ENCODE data around the gene GCK.

GCK gene

GRCh38 chr7:44218418-44219201 is 29.4 kb upstream of the GCK start:
- no peak for DNase-seq (ENCODE audit: low spot score)

GRCh38 chr7:44217852-44218402 is 28.7 kb upstream of the GCK start:
- no peak for DNase-seq (ENCODE audit: low spot score)
- in situ Hi-C loops (cut with MboI; ENCODE audit: low pct_unique_long_range_greater_than_20kb, low sequenced_read_pairs, unreplicated experiment): no loop called here
- TF ChIP-seq, protein P1, sequence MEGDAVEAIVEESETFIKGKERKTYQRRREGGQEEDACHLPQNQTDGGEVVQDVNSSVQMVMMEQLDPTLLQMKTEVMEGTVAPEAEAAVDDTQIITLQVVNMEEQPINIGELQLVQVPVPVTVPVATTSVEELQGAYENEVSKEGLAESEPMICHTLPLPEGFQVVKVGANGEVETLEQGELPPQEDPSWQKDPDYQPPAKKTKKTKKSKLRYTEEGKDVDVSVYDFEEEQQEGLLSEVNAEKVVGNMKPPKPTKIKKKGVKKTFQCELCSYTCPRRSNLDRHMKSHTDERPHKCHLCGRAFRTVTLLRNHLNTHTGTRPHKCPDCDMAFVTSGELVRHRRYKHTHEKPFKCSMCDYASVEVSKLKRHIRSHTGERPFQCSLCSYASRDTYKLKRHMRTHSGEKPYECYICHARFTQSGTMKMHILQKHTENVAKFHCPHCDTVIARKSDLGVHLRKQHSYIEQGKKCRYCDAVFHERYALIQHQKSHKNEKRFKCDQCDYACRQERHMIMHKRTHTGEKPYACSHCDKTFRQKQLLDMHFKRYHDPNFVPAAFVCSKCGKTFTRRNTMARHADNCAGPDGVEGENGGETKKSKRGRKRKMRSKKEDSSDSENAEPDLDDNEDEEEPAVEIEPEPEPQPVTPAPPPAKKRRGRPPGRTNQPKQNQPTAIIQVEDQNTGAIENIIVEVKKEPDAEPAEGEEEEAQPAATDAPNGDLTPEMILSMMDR (IDR thresholded peaks at IDR 0.05; ENCODE audit: extremely low read depth, insufficient read depth, missing control alignments): no peak

More at GRCh38 chr7:44218418-44219201, 29.4 kb upstream of the GCK start:
- in situ Hi-C loops (cut with MboI; ENCODE audit: low pct_unique_long_range_greater_than_20kb, low sequenced_read_pairs, unreplicated experiment): no loop called here
- TF ChIP-seq, protein P1 (IDR thresholded peaks at IDR 0.05; ENCODE audit: extremely low read depth, insufficient read depth, missing control alignments): no peak

DNA sequence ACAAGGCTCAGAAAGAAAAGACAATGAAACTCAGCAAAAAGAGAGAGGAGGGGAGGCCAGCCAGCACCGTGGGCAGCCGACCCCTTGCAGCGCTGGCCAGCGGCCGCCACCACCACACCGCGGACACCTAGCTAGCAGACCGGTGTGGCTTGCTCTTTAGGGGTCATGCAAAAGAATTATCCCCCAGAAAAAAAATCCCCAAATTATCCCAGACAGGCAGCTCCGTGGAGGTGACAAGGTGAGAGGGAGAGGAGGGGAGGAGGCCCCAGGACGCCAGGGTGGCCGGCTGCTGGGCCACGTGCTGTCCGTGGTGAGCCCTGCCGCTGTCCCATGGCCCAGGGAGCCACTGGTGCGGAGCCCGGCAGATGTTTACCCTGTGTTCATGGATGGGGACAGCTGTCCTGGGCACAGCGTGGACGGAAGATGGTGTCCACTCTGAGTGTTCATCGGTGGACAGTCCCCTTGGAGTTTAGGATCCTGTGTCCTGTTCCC is 28.0 kb upstream of the GCK start:
- DNase-seq (ENCODE audit: low spot score): no peak
- in situ Hi-C loops (cut with MboI; ENCODE audit: low pct_unique_long_range_greater_than_20kb, low sequenced_read_pairs, unreplicated experiment): no loop called here
- TF ChIP-seq, protein P1 (IDR thresholded peaks at IDR 0.05; ENCODE audit: extremely low read depth, insufficient read depth, missing control alignments): no peak

GRCh38 chr7:44216521-44217222 is 27.4 kb upstream of the GCK start:
- in situ Hi-C loops (cut with MboI; ENCODE audit: low pct_unique_long_range_greater_than_20kb, low sequenced_read_pairs, unreplicated experiment): no loop called here
- TF ChIP-seq, protein P1 (IDR thresholded peaks at IDR 0.05; ENCODE audit: extremely low read depth, insufficient read depth, missing control alignments): no peak
- no peak for DNase-seq (ENCODE audit: low spot score)

DNA sequence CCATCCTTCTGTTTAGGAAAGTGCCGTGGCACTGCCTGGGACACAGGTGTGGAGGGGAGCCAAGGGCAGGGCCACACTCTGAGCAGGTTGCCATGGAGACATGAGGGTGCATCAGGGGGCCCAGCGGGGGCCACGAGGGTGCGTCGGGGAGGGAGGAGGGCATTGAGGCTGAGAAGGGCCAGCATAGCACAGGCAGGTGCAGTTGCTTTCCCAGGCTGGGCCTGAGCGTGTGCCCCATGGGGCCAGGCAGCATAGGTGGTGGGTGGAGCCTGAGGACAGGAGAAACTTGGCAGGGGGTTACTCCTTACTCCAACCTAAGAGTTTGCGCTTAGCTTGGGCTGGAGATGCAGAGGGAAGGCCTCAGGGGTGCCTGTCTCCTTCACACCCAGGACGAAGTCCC is 26.8 kb upstream of the GCK start:
- TF ChIP-seq, protein P1 (IDR thresholded peaks at IDR 0.05; ENCODE audit: extremely low read depth, insufficient read depth, missing control alignments): no peak
- in situ Hi-C loops (cut with MboI; ENCODE audit: low pct_unique_long_range_greater_than_20kb, low sequenced_read_pairs, unreplicated experiment): no loop called here
- DNase-seq (ENCODE audit: low spot score): no peak

DNA sequence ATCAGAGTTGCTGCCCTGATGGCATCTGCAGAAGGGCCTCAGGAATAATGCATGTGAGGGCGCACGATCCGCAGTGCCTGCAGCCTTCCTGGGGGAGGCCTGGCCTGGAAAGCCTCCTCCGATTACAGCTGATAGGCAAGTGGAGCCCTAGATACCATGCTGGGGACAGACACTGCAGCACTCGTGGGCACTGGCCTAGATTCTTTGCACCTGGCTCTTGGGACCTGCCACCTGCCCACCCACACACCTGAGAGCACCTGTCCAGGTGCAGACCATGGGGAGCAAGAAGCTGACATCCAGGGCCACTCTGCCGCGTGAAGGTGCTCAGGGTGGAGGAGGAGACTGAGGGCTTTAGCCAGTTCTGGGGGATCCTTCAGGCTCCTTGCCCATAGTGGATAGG is 26.3 kb upstream of the GCK start:
- no peak for DNase-seq (ENCODE audit: low spot score)
- in situ Hi-C loops (cut with MboI; ENCODE audit: low pct_unique_long_range_greater_than_20kb, low sequenced_read_pairs, unreplicated experiment): no loop called here
- TF ChIP-seq, protein P1 (IDR thresholded peaks at IDR 0.05; ENCODE audit: extremely low read depth, insufficient read depth, missing control alignments): no peak
